ENCODE measurements around the gene POLD1.

Gene POLD1

GRCh38 chr19:50416034-50416977, 32.2 kb downstream of the POLD1 start:
- TF ChIP-seq CTCF (IDR thresholded peaks at IDR 0.05; ENCODE audit: insufficient read depth, low read depth, low read length, missing control alignments) = no peak
- no peak for DNase-seq (ENCODE audit: low read depth)
- no peak overlapping the region for H3K4me3 ChIP-seq (ENCODE audit: low read length)

- TF ChIP-seq CTCF (IDR thresholded peaks at IDR 0.05; ENCODE audit: insufficient read depth, low read depth, low read length, missing control alignments) = no peak
- no peak for DNase-seq (ENCODE audit: low read depth)
- no peak overlapping the region for H3K4me3 ChIP-seq (ENCODE audit: low read length)
Observed at GRCh38 chr19:50417111-50418081, 33.2 kb downstream of the POLD1 start.

GRCh38 chr19:50418176-50419021, 34.3 kb downstream of the POLD1 start, which contains the start of gene SPIB:
TSS of gene SPIB (plus strand) at chr19:50418938. CDS start at chr19:50418963, 25 bp downstream.
- H3K4me3 ChIP-seq (ENCODE audit: low read length) = no peak within 1 kb of the TSS
- no peak for TF ChIP-seq CTCF (IDR thresholded peaks at IDR 0.05; ENCODE audit: insufficient read depth, low read depth, low read length, missing control alignments)
- DNase-seq (ENCODE audit: low read depth) = no peak

- no peak overlapping the region for H3K4me3 ChIP-seq (ENCODE audit: low read length)
- no peak for TF ChIP-seq CTCF (IDR thresholded peaks at IDR 0.05; ENCODE audit: insufficient read depth, low read depth, low read length, missing control alignments)
- DNase-seq (ENCODE audit: low read depth) = no peak
Observed at GRCh38 chr19:50419022-50419579, 35.0 kb downstream of the POLD1 start.

- H3K4me3 ChIP-seq (ENCODE audit: low read length) = no peak overlapping the region
- DNase-seq (ENCODE audit: low read depth) = no peak
- no peak for TF ChIP-seq CTCF (IDR thresholded peaks at IDR 0.05; ENCODE audit: insufficient read depth, low read depth, low read length, missing control alignments)
Observed at GRCh38 chr19:50419580-50420035, 35.5 kb downstream of the POLD1 start.

- DNase-seq (ENCODE audit: low read depth) = no peak
- no peak for TF ChIP-seq CTCF (IDR thresholded peaks at IDR 0.05; ENCODE audit: insufficient read depth, low read depth, low read length, missing control alignments)
- no peak overlapping the region for H3K4me3 ChIP-seq (ENCODE audit: low read length)
Observed at GRCh38 chr19:50420127-50420526, 36.0 kb downstream of the POLD1 start.

Measured in epithelial cell of esophagus (primary cell).